Testis (tissue), 3 donors: ENCODE data around the gene NAPB. TPM values are rescaled to one million over a fixed set of nuclear protein-coding genes. Genes with fewer than 3 reads are reported as not detected.

Experiments used
- DNase-seq: peaks from one replicate; pipeline ENCODE4 v3.0.0-alpha.2; 2019
- H3K27ac ChIP-seq, 2 donors: fragments of 200-600 bp; sonication (generic); one replicate each; pipeline ENCODE4 v1.5.1; 2019
- H3K27me3 ChIP-seq: fragments of 200-600 bp; sonication (generic); one replicate; pipeline ENCODE4 v1.5.1; 2019
- H3K36me3 ChIP-seq: fragments of 200-600 bp; sonication (generic); one replicate; pipeline ENCODE4 v1.5.1; 2017; ENCODE audit warnings: low read depth; ENCODE audit errors: missing control alignments
- H3K4me1 ChIP-seq: fragments of 200-600 bp; sonication (generic); one replicate; pipeline ENCODE4 v1.5.1; 2019
- H3K4me3 ChIP-seq, 2 donors: fragments of 200-600 bp; sonication (generic); one replicate each; pipeline ENCODE4 v1.5.1; 2017 to 2019
- H3K9me3 ChIP-seq: fragments of 200-600 bp; sonication (generic); one replicate; pipeline ENCODE4 v1.5.1; 2017
- CTCF ChIP-seq, 3 experiments: fragments of 450-650 bp in 2 of 3; fragments of 200-600 bp in 1 of 3; sonication (generic) in 1 of 3; IDR thresholded peaks; one replicate each; pipeline ENCODE4 v1.5.1; 2016 to 2019; ENCODE audit warnings: antibody characterized with exemption in 3 of 3, mild to moderate bottlenecking in 2 of 3, moderate library complexity in 1 of 3
- POLR2A ChIP-seq: fragments of 450-650 bp; IDR thresholded peaks from one replicate; pipeline ENCODE4 v1.6.1; 2017; ENCODE audit warnings: antibody characterized with exemption, mild to moderate bottlenecking, moderate library complexity
- WGBS, 2 donors: methylation state at CpG; one replicate each; pipeline ENCODE4 v1.1.5; 2018; 5-methylcytosine and 5-hydroxymethylcytosine counted together
- intact Hi-C: fragments of 100-400 bp; cut with DNase I; formaldehyde crosslinking; loops from one replicate; pipeline ENCODE4 v1.15.1; 2023; ENCODE audit warnings: low total_unique reads
- polyA plus RNA-seq: library from polyadenylated mRNA; stranded (reverse); fragments of 350-450 nt; fragmentation: Illumina TruSeq; extraction: RNeasy Lipid Tissue Mini Kit (QIAGEN cat#74804); gene quantifications from one replicate; pipeline ENCODE4 v1.2.3, GENCODE V29; 2014; ENCODE audit warnings: low read depth, low replicate concordance; ENCODE audit not compliant: insufficient read depth
- total RNA-seq, 2 donors: library from RNA; depleted of rRNA; stranded (reverse); fragments of >200 nt; gene quantifications; one replicate each; pipeline ENCODE4 v1.2.3, GENCODE V29; 2016

NAPB gene
- total and polyA plus RNA-seq, 3 donors from 2014 or later, result 14.7 to 40.4 (median 37.8) TPM

DNA sequence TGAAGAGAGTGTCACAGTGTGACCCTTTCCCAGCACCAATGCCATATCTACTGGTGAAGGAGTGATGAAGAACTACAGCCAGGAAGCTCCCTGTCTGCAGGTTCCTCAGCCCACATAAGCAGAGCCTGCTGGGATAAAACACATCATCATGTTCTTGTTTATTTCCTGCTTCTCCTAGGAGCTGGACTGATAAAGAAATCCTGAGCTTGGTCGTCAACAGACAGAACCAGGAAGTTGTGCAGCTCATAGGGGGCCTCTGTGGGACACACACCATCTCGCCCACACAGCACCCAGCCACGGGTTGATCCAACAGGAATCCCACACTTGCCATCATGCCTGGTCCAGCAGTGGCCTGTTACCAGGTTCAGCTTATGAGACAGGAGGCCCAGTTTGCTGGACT is 15.4 kb upstream of the NAPB start:
- no peaks in the 10 kb centered on the region for H3K9me3 ChIP-seq
- intact Hi-C loops, result no loop called here
- no peaks in the 10 kb centered on the region for H3K27me3 ChIP-seq
- TF ChIP-seq CTCF (IDR thresholded peaks at IDR 0.05), result no peak
- TF ChIP-seq POLR2A, result no peak
- H3K27ac ChIP-seq, result peak overlapping the region in 1 of 2 donors; percentile 27
- no peak overlapping the region for H3K4me3 ChIP-seq
- WGBS, 2 donors, result 33 to 55% methylated on average over 3 of the region's 3 CpGs
- H3K36me3 ChIP-seq, result no peaks in the 10 kb centered on the region
- peaks cover 7% of the 10 kb centered on the region for H3K4me1 ChIP-seq
- DNase-seq, result no peak

DNA sequence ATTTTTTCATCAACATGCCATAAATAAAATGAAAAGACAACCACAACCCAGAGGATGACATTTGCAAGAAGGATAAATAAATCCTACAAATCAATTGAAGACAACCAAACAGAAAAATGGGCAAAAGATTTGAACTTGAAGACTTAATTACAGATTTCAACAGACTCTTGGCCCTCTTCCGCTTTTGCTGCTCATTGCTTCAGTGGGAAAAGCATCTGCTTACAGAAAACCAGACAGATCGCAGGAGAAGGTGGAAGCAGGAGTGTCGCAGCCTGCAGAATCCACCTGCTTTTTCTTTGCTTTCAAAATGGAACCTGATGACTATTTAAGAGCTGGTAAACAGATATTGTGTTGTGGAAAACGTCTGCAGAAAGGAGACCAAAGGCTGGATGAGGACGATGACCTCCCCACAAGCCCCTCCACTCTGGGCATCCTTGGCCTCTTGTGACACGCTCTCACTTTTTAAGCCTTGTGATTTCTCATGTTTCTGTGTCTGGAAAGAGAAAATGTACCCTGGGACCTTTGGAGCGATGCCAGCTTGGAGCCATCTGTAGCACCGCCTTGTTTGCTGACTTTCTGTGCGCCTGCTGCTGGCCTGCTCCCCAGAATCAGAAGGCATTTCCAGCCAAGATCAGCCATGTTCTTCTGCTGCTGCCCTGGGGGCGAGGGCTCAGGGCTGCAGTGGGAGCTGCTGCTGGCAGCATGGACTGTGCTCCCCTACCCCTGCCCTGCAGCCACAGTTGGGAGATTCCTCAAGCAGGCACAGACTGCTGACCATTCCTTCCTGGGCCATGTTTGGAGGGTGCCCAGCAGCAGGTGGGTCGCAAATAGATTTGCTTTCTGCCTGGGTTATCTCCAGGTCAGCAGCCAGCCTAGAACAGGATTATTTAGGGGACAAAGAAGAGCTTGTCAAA is 14.6 kb upstream of the NAPB start:
- peak overlapping the region; percentile 8 to 27 for H3K27ac ChIP-seq
- intact Hi-C loops, result no loop called here
- no peaks in the 10 kb centered on the region for H3K9me3 ChIP-seq
- 55 to 62% methylated on average over 11 of the region's 11 CpGs for WGBS, 2 donors
- peak; percentile 85 for DNase-seq
- no peaks in the 10 kb centered on the region for H3K27me3 ChIP-seq
- H3K36me3 ChIP-seq, result no peaks in the 10 kb centered on the region
- TF ChIP-seq CTCF (IDR thresholded peaks at IDR 0.05) (no peak), POLR2A (no peak)
- no peak overlapping the region for H3K4me3 ChIP-seq
- peaks cover 7% of the 10 kb centered on the region for H3K4me1 ChIP-seq

GRCh38 chr20:23434521-23435313 is 13.4 kb upstream of the NAPB start:
- H3K9me3 ChIP-seq, result no peaks in the 10 kb centered on the region
- WGBS, 2 donors, result 83 to 93% methylated on average over 7 of the region's 7 CpGs
- H3K4me3 ChIP-seq, result no peak overlapping the region
- no peaks in the 10 kb centered on the region for H3K36me3 ChIP-seq
- no peak overlapping the region for H3K27ac ChIP-seq
- intact Hi-C loops, result no loop called here
- no peak for DNase-seq
- H3K27me3 ChIP-seq, result no peaks in the 10 kb centered on the region
- H3K4me1 ChIP-seq, result peaks cover 7% of the 10 kb centered on the region
- TF ChIP-seq CTCF (IDR thresholded peaks at IDR 0.05) (no peak), POLR2A (no peak)

- Histone ChIP-seq H3K9me3 (no peaks in the 10 kb centered on the region), H3K4me1 (peaks cover 7% of the 10 kb centered on the region), H3K36me3 (no peaks in the 10 kb centered on the region), H3K27ac (no peak overlapping the region), H3K27me3 (no peaks in the 10 kb centered on the region), H3K4me3 (no peak overlapping the region)
- intact Hi-C loops, result no loop called here
- no peak for DNase-seq
- 83 to 95% methylated on average over 3 of the region's 3 CpGs for WGBS, 2 donors
- TF ChIP-seq CTCF (IDR thresholded peaks at IDR 0.05) (no peak), POLR2A (no peak)
Measured at GRCh38 chr20:23433628-23434027, 12.3 kb upstream of the NAPB start.
